HG03196 (cell line): ENCODE results near the gene DPY19L3.
"Not testable (repeated sequence)": the region's sequence is repeated elsewhere in the genome, so short reads cannot be mapped to it uniquely, and the experiment has no call there.

Source experiments
- ATAC-seq: cut with Tn5 transposase; IDR thresholded peaks from one replicate; pipeline ENCODE4 v1.9.1; 2021; ENCODE audit not compliant: unreplicated experiment

The DPY19L3 gene

DNA sequence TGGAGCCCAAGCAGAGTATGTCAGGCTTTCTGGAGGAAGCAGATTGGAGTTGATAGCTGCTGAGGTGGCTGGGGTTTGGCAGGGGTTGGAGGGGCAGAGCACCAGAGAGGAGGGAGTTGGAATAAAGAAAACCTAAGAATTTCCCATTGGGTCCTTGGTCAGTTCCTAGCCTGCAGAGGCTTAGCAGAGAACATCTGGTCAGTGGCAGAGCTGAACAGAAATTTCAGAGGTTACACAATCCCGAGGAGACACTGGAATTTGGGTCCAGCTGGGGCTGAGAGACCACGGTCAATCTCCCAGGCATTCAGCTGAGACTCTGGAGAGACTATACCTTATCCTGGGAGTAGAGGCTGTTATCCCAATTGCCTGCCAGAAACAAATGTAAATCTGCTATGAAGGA lies 84.4 kb downstream of the DPY19L3 start:
- ATAC-seq = no peak

DNA sequence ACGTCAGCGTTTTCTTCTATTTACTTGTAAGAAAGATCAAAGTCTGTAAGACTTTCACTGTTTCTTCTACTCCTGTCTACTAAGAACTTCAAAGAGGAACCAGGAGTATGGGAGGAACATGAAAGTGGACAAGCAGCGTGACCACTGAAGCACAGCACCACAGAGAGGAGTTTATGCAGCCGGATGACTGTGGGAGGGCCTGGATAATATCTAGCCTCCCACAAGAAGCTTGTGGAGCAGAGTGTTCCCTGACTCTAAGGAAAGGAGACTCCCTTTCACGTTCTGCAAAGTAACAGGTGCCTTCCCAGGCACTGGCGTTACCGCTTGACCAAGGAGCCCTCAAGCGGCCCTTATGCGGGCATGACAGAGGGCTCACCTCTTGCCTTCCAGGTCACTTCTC lies 91.8 kb downstream of the DPY19L3 start:
- no peak for ATAC-seq

DNA sequence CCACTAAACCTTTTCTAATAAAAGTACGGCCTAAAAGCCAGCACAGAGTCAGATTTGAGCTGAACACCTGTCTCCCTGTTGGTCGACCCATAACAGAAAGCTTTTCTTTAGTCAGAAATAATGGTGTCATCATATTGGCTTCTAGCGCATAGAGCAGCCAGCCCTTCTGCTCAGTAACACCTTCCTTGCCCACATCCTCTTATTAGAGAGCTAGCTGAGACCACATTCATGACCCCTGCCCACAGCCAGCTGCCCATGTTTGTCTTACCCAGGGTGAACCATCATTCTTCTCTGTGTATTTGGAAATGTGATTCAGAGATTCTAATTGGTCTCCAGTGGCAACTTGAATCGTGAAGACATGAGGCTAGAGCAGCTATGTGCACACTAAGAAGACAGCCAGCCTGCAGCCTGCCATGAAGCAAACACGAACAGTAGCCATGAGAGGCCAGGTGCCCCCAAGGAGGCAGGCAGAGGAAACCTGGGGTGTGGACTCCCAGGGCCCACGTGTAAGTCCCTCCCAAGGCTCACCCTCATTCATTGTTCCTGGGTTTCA lies 93.2 kb downstream of the DPY19L3 start:
- no peak for ATAC-seq

DNA sequence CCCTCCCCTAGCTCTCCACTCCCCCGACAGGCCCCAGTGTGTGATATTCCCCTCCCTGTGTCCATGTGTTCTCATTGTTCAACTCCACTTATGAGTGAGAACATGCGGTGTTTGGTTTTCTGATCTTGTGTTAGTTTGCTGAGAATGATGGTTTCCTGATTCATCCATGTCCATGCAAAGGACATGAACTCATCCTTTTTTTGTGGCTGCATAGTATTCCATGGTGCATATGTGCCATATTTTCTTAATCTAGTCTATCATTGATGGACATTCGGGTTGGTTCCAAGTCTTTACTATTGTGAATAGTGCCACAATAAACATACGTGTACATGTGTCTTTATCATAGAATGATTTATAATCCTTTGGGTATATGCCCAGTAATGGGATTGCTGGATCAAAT lies 106.9 kb downstream of the DPY19L3 start:
- ATAC-seq = not testable (repeated sequence)

DNA sequence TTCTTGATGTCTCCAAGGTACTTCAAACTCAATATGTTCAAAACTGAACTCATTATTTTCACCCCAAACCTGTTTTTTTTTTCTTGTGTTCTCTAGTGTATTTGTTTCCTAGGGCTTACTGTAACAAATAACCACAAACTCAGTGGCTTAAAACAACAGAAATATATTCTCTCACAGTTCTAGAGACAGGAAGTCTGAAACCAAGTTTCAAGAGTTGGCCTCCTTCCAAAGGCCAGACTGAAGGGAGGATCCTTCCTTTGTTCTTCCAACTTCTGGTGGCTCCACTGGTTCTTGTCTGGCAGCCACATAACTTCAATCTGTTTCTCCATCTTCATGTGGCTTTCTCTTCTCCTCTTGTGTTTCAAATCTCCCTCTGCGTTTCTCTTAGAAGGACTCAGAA lies 113.5 kb downstream of the DPY19L3 start:
- ATAC-seq = no peak

DNA sequence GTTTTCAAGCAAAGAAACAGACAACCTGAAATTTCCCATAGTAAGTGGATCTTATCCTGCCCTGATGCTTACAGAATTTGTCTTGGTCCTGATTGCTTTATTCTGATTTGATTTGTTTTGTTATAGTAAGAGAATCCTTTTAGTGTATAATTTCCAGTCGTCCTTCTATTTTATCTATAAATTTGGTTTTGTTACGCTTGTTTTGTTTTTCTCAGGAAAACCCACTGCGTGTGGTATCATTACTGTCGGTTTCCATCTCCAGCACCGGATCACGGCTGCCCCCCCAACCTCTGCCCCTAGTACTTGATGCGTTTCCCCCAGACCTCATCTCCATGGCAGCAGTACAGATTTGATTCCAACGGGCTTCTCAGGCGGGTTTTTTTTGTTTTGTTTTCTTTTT lies 117.4 kb downstream of the DPY19L3 start:
- no peak for ATAC-seq

DNA sequence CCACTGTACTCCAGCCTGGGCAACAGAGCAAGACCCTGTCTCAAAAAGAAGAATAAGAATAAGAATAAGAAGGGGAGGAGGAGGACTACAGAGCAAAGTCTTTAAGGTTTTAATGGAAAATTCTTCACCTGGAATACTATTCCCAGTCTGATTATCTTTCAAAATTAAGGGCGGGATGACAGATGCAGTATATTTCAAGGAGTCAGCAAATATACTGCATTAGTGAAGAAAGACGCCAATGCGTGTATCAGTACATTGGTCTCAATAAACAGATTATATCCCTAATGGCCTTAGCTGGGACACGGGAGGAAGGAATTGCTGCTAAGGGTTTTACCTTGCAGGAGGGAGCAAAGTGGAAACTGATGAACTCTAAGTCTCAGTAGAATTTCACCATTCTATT lies 121.3 kb downstream of the DPY19L3 start:
- ATAC-seq = no peak

DNA sequence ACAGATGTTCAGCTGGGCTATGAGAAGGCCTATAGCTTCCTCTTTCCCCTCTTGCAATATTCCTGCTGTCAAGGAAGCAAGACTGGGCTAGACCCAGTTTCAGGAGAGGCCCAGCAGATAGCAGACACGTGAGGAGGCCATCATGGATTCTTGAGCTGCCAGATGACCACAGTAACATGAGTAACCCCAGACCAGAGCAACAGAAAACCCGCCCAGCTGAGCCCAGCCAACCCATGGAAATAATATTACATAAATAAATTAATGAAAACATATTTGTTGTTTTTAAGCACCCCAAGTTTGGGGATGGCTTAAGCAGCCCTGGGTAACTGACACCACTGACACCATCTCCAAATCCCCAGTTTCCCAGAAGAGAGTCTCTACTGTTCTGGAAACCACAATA lies 125.2 kb downstream of the DPY19L3 start:
- ATAC-seq = no peak

DNA sequence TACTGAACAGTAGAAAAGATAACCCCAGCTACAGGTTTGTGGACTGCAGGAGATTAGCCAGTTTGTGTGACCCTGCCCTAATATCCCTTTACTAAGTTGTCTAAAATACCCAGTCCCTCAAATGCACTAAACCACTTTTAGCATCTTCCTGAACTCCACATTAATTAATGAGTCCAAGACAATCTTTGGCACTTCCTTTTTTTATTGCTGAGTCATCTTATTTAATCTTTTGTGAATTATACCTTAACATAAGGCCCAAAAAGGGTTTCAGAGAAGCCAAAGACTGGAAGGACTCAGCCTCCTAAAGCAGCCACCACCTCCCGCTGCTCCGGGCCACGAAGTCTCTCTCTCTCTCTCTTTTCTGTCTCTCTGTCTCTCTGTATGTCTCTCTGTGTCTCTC lies 126.7 kb downstream of the DPY19L3 start:
- no peak for ATAC-seq
